NCI-H2196 (cell line): ENCODE measurements around the gene FN3KRP.

Source experiments
- DNase-seq: peaks from one replicate; lab custom pipeline; 2025; ENCODE audit not compliant: unreplicated experiment; lab: John Stamatoyannopoulos, UW

The FN3KRP gene

DNA sequence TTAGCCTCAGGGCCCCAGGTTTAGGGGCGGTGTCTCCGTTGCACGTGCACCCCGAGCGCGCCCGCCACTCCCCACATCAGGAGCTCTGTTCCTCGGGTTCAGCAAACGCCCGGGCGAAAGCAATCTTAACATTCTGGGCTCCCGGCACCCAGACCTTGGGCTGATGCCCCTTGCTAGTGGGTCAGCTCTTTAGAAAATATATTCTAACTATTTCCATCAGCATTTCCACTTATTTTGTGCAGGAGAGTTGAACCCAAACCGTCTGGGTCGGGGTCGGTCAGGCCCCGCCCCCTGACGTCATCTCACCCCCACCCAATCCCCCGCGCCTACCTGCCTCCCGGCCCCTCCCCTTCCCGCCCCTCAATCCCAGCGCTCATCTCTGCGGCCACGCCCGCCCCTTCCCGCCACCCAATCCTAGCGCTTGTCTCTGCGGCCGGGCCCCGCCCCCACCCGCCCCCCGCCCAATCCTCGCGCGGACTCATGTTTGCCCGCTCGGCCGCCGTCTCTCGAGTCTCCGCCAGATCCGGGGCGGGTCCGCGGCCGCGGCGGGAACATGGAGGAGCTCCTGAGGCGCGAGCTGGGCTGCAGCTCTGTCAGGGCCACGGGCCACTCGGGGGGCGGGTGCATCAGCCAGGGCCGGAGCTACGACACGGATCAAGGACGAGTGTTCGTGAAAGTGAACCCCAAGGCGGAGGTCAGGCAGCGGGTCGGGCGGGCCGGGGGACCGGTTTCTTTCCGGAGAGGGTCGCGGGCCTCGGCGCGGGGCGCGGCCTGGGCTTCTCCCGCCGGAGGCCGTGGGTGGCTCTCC, at the start of gene FN3KRP:
Gene FN3KRP (plus strand): TSS at position 504 of the 808 bp plus-strand sequence. CDS start 50 bp downstream, at position 554.
- DNase-seq = peak; percentile 98

DNA sequence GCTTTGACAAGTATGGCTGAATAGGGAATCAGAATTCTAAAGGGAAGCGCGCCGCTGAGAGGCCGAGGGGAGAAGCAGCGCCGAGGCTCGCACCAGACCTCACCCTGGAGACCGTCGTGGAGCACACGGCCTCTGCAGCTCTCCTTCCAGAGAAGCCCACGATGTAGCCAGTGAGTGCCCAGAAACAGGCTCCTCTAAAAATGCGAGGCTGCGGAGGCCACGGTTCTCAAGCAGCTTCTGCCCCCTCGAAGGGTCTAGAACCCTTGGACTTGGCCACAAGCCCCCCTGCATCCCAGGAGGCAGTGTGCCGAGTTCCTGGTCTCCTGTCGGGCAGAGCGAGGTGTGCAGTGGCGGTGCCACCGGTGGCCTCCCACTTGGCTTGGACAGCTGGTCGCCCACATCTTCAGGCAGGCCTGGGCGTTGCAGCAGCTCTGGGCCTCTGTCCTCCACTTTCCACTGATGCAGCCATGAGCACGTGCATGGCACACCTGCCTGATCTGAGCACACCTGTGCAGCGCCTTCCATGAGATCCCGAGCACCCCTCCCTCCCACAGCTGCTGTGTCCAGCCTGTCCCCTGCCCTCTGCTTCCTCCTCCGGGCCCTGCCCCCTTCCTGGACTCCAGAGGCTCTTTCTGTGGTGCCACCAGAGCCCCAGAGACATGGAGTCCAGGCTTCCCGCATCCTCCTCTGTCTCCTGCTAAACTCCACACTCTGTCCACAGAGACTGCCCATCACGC, 49.4 kb upstream of the FN3KRP start:
- DNase-seq = no peak

- DNase-seq = no peak
These were observed 48.9 kb upstream of the FN3KRP start for GRCh38 chr17:82667668-82668000.

GRCh38 chr17:82668024-82668630, 48.4 kb upstream of the FN3KRP start:
- no peak for DNase-seq

GRCh38 chr17:82668631-82669099, 47.8 kb upstream of the FN3KRP start:
- no peak for DNase-seq

DNA sequence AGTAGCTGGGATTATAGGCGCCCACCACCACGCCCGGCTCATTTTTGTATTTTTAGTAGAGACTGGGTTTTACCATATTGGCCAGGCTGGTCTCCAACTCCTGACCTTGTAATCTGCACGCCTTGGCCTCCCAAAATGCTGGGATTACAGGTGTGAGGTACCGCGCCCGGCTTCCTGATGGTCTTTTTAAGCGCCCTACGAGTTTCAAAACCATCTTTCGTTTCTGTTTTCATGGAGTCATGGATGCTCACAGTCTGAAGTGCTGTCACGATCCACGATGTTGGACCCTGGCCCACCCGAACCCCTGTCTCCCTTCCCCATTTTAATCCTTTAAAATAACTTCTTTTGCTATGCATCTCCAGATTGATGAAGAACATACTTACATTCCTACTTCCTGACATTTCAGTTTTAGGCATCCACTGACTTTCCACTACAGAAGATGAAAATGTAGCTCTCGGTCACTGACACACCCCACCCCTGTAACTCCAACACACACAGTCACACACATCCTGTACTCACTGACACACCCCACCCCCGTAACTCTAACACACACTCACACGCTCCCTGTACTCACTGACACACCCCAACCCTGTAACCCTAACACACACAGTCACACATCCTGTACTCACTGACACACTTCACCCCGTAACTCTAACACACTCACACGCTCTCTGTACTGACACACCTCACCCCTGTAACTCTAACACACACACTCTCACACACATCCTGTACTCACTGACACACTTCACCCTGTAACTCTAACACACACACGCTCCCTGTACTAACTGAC, 45.6 kb upstream of the FN3KRP start:
- DNase-seq = no peak

GRCh38 chr17:82674656-82675475, 41.6 kb upstream of the FN3KRP start:
- DNase-seq = no peak

- no peak for DNase-seq
These were observed 40.8 kb upstream of the FN3KRP start for GRCh38 chr17:82675476-82676245.

GRCh38 chr17:82677353-82677925, 39.1 kb upstream of the FN3KRP start:
- DNase-seq = no peak

GRCh38 chr17:82678265-82678891, 38.1 kb upstream of the FN3KRP start:
- DNase-seq = peak; percentile 39

GRCh38 chr17:82679586-82680465, 36.7 kb upstream of the FN3KRP start:
- no peak for DNase-seq

DNA sequence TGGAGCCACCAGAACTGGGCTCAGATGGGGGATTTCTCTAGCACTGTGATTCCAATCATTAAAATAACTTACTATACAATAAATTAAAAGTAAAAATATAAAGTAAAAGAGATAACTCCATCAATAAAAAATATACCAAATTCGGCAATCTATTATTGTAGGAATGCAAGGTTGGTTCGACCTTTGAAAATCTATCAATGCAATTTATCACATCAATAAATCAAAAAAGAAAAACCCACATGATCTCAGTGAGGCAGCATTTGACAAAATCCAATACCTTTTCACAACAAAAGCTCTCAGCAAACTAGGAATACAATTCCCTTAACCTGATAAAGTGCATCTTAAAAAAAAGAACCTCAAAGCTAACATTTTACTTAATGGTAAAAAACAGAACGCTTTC, 35.0 kb upstream of the FN3KRP start:
- DNase-seq = no peak

DNA sequence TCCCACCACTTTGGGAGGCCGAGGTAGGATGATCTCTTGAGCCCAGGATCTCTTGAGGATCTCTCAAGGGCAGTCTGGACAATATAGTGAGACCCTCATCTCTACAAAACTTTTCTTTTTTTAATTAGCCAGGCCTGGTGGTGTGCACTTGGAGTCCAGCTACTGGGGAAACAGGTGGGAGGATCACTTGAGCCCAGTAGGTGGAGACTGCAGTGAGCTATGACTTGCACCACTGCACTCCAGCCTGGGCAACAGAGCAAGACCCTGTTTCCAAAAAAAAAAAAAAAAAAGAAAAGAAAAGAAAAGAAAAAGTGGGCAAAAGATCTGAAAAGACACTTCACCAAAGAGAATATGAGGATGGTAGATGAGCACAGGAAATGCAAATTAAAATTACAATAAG, 33.0 kb upstream of the FN3KRP start:
- no peak for DNase-seq

GRCh38 chr17:82684228-82684841, 32.2 kb upstream of the FN3KRP start:
- no peak for DNase-seq

GRCh38 chr17:82685291-82685690, 31.2 kb upstream of the FN3KRP start:
- DNase-seq = no peak

- no peak for DNase-seq
These were observed 29.9 kb upstream of the FN3KRP start for GRCh38 chr17:82686366-82687324.
